ENCODE measurements around the gene RAB8B. TPM values are rescaled to one million over a fixed set of nuclear protein-coding genes. Genes with fewer than 3 reads are reported as not detected.

The RAB8B gene
- 27.3 and 32.1 TPM in 2 replicates for total RNA-seq

GRCh38 chr15:63188926-63189871, at the start of gene RAB8B:
Gene RAB8B (plus strand): TSS chr15:63189606. CDS start chr15:63189625, 19 bp downstream.

GRCh38 chr15:63157118-63157843, 32.1 kb upstream of the RAB8B start, which contains the start of gene RPS27L:
Gene RPS27L (minus strand): TSS chr15:63157477. CDS start chr15:63157405, 72 bp downstream.

GRCh38 chr15:63277038-63277892, 87.9 kb downstream of the RAB8B start, which contains the start of gene APH1B:
Gene APH1B (plus strand): TSS chr15:63277605. CDS start chr15:63277624, 19 bp downstream.

Other genes with a start within 250 kb of the RAB8B start
- gene TPM1, start 146.9 kb upstream of the RAB8B start, total RNA-seq = 183 and 511 TPM in 2 replicates
- gene LACTB, start 67.7 kb upstream of the RAB8B start, total RNA-seq = 16.1 and 28.1 TPM in 2 replicates
- gene RPS27L, start 32.1 kb upstream of the RAB8B start, total RNA-seq = 83.1 and 122 TPM in 2 replicates
- gene APH1B, start 88.0 kb downstream of the RAB8B start, total RNA-seq = 4.0 and 4.1 TPM in 2 replicates
- gene CA12, start 192.2 kb downstream of the RAB8B start, total RNA-seq = 38.3 and 211 TPM in 2 replicates

Measured in nasal cavity respiratory epithelium epithelial cell of viscerocranial mucosa (primary cell).